GM19043 (cell line): ENCODE measurements around the gene NXNL2.

ENCODE experiments used
- ATAC-seq: cut with Tn5 transposase; IDR thresholded peaks from one replicate; pipeline ENCODE4 v1.9.1; 2021; ENCODE audit warnings: low read depth; ENCODE audit not compliant: unreplicated experiment

Gene NXNL2

DNA sequence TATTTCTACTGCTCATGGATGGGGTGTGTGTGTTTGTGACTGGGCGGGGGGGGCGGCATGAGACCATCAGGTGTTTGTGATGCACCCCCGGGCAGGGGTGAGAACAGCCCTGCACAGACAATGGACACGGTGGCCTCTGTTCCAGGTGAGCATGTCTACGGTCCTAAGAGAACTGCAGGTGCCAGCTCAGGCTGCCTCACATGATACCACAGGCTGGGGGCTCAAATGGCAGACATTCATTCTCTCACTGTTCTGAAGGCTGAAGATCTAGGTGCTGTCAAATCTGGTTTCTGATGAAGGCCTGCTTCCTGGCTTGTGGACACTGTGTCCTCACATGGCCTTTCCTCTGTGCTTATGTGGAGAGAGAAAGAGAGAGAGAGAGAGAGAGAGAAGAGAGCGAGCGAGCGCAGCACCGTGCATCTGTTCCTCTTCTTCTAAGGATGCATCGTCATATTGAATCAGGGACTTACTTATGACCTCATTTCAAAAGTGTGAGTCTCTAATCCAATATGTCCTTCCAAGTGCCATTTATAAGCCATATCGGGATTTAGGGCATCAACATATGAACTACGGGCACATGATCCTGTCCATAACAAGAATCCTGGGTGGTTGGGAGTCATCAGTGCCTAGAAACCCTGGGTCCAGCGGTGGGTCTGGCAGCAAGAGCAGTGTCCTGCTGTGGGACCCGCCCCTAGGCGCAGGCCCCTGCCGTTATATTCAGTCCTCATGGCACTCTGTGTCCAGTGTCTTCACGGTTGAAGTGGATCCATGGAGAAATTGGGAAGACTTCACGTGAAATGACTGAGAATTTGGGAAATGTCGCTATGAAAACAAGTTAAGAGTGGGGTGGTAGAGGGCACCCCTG lies 42.5 kb downstream of the NXNL2 start:
- ATAC-seq: no peak

DNA sequence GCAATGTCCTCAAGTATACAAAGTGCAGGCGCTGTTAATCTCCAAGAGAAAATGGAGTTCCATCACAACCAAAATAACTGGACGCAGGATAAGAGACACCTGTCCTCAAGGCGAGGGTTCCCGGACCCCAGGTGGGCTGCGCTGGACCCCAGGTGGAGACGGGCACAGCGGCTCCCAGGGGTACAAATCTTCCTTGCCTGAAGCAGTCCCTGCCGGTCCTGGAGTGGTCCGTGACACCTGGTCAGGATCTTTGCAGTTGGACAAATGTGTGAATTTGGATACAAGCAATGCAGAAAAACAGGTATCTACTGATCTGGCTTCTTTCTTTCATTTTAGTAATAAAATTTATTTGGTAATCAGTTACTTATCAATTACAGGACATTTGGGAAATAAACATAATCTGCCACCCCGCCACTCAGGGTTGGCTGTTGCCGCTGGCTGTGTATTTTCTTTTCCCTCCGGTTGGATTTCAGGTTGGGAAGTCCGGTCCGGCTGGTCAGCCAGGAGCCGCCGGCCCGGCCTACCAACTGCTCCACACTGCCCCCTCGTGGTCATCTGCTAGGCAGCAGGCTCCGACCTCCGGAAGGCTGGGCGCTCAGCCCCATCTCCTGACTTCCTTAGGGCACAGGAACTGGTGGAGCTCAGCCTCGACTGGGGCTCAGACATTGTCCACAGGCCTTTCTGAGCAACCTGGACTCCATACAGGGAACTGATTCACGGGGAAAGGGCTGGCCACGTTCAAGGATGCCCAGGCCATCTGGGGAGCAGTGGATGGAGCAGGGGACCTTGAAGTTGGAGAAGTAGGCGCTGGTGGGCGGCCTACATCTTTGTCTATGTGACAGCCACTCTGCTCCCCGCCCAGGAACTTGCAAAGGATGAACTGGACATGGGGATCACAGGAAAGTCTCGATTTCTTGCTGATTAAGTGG lies 43.4 kb downstream of the NXNL2 start:
- ATAC-seq: peak; percentile 77

DNA sequence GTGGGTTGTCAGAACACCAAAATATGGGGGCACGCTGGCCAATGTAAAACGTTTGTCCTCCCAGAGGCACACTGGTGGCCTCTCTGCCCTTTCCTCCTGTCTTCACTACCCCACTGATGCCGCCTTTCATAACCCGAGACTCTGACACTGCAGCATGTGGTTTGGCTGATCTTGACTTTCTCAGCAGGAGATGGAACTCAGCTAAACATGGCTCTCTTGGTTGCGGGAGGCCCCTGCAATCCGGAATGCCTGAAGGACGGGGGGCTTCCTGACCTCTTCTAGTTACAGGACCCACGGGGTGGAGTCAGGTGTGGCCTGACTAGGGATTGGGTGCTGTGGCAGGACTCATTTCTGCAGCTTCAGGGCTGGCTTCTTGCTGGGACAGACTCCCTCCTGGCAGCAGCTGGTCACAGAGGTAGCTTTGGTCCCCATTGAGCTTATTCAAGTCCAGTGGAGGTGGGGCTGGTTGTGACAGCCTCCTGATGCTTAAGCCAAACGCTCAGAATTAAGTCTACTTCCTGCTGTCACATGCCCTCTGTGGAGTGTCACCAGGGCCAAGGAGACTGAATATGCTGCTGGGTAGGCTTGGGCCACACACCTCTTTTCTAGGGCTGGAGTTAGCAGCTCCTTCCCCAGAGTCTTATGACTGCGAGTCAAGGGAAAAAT lies 44.2 kb downstream of the NXNL2 start:
- ATAC-seq: no peak

DNA sequence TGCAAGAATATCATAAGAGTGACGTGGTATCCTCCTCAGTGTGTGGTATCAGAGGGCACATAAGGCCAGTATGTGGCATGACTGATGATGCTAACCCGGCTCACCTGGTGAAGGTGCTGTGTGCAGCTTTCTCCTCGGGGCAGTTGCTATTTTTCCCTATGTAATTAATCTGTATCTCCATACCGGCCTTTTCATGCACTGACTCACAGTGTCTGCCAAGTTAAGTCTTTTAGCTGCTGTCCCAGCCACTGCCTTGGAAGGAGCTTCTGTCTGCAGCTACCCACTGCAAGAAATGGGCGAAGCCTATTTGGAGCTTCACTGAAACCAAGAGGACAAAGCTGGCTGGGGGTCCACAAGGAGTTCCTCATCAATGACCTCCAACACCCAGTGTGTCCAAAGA lies 46.0 kb downstream of the NXNL2 start:
- ATAC-seq: no peak

DNA sequence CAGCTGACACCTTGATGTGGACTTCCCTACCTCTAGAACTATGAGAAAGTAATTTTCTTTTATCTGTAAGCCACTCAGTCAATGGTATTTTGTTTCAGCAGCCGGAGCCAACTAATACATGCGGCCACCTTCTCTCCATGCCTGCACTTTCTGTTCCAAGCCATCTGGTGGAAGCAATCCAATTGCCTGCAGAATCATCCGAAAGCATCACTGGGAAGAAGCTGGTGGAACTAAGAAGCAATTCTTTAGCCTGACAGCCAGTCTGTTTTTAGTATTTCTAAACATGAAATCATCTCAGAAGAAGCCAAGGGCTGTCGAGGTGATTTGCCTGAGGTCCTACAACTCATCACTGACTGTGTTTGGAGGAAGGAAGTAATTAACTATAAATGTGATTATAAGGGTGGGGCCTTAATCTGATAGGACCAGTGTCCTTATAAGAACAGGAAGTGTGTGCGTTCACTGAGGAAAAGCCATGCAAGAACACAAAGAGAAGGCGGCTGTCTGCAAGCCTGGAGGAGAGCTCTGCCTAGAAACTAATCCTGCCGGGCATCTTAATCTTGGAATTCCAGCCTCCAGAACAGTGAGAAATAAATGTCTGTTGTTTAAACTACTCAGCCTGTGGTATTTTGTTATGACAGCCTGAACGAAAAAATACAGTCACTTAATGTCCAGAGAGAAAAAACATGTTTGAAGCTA lies 49.1 kb downstream of the NXNL2 start:
- ATAC-seq: no peak

DNA sequence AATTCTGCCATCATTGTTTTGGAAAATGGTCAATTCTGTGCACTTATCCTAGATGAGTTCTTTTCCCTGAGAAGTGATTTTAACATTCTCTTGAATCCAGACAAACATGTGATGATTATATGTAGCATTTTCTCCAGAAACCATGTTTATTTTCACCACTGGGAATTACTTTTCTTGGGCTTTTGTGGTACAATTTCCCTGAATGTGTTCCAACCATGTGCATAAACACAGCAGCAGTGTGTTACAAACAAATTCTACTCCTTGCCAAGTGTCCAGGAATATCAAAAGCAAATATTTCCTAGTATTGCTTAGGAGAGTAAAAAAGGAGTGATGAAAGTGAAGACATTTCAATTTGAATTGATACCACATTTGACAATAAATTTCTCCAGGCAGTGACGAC lies 50.4 kb downstream of the NXNL2 start:
- ATAC-seq: no peak

DNA sequence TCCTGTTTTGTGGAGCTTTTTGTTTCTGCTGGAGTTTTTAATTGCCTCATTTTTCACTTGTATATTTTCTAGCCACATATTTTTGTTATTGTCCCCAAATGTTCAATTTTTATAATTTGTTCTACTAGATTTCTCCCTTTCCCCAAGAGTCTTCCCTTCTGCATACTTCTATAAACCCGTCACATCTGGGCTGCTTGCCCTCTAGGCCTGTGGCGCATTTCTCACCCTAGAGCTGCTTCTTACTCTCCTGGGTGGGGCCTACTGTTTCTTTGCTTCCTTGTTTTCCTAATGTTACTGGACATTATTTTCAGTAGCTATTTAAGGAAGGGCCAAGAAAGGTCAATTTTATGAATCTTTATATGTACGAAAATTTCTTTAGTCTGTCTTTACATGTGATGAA lies 51.5 kb downstream of the NXNL2 start:
- ATAC-seq: no peak

DNA sequence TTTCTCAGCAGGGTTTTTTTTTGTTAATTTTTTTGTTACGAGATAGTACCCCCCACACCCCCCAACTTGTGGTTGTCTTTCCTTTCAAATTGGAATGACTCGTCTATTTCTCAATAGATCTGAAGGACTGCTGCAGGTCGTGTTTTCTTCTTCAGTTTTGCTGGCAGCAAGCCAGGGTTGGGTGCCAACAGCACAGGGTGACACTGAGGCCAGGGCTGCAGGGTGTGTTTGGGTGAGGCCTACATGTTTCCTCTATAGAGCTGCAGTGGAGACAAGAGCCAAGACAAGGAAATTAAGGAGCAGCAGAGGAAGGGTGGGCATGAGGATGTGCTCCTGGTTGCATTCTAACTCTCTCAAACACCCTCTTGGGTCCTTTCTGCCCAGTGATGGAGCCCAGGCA lies 52.2 kb downstream of the NXNL2 start:
- no peak for ATAC-seq

DNA sequence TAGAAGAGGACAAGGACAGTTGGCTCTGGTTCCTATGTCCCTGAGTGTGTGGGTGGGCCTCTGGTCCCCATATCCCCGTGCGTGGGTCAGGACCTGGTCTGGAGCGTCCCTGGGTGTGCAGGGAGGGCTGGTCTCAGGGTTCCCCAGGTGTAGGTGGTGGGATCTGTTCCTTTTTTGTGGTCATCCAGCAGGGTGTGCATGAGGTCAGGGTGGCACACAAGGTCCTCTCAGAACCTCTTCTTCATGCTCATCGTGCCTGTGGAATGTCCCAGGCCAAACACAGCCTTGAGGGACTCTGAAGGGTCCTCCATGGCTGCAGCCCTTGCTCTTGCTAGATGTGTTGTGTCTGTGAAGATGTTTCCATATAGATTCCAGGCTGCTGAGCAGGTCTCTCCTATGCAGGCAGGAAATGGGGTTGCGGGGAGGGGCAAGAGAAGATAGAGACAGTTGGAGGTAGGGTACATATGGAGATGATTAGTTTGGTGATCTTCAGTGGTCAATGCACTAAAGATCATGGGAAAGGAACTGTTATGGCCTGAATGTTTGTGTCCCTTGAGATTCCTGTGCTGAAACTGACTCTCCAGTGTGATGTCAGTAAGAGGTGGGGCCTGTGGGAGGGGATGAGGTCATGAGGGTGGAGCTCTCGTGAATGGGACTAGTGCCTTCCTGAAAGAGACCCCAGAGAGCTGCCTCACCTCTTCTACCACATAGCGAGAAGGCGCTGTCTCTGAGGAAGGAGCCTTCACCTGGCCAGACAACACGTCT lies 53.1 kb downstream of the NXNL2 start:
- ATAC-seq: no peak

DNA sequence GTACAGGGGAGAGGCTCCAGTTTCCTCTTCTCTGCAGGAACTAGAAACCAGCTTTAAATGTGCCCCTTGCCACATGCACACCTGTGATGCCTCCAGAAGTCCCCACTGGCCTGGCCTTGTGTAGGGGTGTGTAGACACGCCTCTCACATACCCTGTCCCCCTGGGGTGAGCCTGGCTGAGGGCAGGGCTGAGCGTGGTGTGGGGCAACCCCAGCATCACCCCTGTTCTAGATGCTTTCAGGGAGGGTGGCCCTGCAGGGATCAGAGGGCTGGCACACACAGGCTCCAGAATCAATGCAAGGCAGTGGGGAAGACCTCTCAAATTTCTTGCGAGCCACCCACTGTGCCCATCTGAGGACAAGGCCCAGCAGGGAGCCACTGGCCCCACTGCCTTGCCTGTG lies 54.7 kb downstream of the NXNL2 start:
- no peak for ATAC-seq

DNA sequence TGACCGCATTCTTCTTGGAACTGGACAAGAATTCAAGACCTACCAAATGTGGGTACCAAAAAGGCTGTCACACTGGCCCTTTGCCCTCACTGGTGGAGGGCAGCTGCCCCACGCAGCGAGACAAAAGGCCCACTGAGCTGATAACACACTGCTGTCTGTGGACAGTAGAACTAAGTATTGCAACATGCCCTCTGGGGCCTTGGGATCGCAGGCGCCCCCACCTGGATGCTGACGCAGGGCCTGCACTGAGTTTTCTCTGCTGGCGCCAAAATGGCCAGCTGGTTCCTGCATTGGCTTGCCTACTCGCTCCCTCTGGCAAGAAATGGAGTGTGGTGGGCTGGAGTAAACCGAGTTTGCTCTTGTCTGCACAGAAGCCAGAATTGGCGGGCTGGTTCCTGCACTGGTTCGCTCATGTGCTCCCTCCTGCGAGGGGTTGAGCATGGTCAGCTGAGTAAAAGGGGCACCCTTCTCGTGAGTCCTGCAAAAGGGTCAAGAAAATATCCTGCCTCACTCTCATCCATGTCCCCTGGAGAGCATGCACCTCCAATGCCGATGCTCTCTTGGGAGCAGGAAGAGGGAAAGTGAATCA lies 55.7 kb downstream of the NXNL2 start:
- ATAC-seq: no peak

DNA sequence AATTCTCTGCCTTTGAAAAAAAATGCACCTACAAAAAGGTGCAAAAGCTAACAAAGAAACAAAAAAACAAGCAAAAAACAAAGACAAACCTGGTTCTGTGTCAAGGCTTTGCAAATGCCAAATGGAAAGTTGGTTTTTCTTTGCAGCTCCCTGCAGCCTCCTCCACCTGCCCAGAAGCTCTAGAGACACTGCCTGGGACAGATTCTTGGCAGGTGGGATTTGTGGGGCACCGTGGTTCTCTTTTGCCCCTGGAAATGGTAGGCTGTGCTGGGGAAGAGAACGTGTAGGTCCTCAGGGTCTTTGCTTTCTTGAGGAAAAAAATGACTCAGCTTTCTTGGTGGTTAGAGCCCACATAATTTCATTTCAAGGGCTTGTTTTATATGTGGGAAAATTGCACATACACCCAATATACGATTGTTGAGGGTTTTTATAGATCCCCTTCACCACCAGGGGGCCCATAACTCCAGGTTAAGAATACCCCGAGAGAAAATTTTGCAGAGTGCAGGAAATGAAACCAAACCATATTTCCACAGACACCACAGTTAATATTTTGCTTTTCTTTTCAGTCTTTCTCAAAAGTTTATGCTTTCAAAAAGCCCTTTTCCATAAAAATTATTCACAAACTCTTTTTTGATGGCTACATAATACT lies 58.7 kb downstream of the NXNL2 start:
- ATAC-seq: peak; percentile 87
